ENCODE data around the gene CD93.

The CD93 gene

GRCh38 chr20:23120261-23120660, 34.1 kb upstream of the CD93 start:
- H3K4me3 ChIP-seq (ENCODE audit: low read depth, low read length) = no peak overlapping the region
- TF ChIP-seq CTCF (IDR thresholded peaks at IDR 0.05; ENCODE audit: low read depth, low read length) = no peak
- DNase-seq (ENCODE audit: low read depth, low spot score) = no peak
- in situ Hi-C loops (cut with HindIII; ENCODE audit: low sequenced_read_pairs) = no loop called here

- no peak overlapping the region for H3K4me3 ChIP-seq (ENCODE audit: low read depth, low read length)
- TF ChIP-seq CTCF (IDR thresholded peaks at IDR 0.05; ENCODE audit: low read depth, low read length) = no peak
- no peak for DNase-seq (ENCODE audit: low read depth, low spot score)
- in situ Hi-C loops (cut with HindIII; ENCODE audit: low sequenced_read_pairs) = no loop called here
Measured at GRCh38 chr20:23119456-23120216, 33.5 kb upstream of the CD93 start.

GRCh38 chr20:23118766-23119165, 32.6 kb upstream of the CD93 start:
- H3K4me3 ChIP-seq (ENCODE audit: low read depth, low read length) = no peak overlapping the region
- in situ Hi-C loops (cut with HindIII; ENCODE audit: low sequenced_read_pairs) = no loop called here
- TF ChIP-seq CTCF (IDR thresholded peaks at IDR 0.05; ENCODE audit: low read depth, low read length) = no peak
- DNase-seq (ENCODE audit: low read depth, low spot score) = no peak

- in situ Hi-C loops (cut with HindIII; ENCODE audit: low sequenced_read_pairs) = no loop called here
- no peak for DNase-seq (ENCODE audit: low read depth, low spot score)
- H3K4me3 ChIP-seq (ENCODE audit: low read depth, low read length) = no peak overlapping the region
- no peak for TF ChIP-seq CTCF (IDR thresholded peaks at IDR 0.05; ENCODE audit: low read depth, low read length)
Measured at GRCh38 chr20:23118144-23118543, 32.0 kb upstream of the CD93 start.

GRCh38 chr20:23117738-23118137, 31.6 kb upstream of the CD93 start:
- no peak overlapping the region for H3K4me3 ChIP-seq (ENCODE audit: low read depth, low read length)
- in situ Hi-C loops (cut with HindIII; ENCODE audit: low sequenced_read_pairs) = no loop called here

GRCh38 chr20:23116311-23117089, 30.4 kb upstream of the CD93 start:
- no peak for DNase-seq (ENCODE audit: low read depth, low spot score)
- no peak for TF ChIP-seq CTCF (IDR thresholded peaks at IDR 0.05; ENCODE audit: low read depth, low read length)
- no peak overlapping the region for H3K4me3 ChIP-seq (ENCODE audit: low read depth, low read length)
- in situ Hi-C loops (cut with HindIII; ENCODE audit: low sequenced_read_pairs) = no loop called here

More at GRCh38 chr20:23117738-23118137, 31.6 kb upstream of the CD93 start:
- TF ChIP-seq CTCF (IDR thresholded peaks at IDR 0.05; ENCODE audit: low read depth, low read length) = no peak
- no peak for DNase-seq (ENCODE audit: low read depth, low spot score)

Data from astrocyte of the spinal cord (primary cell).